Measurements from ENCODE around the gene ELF3. TPM values are rescaled to one million over a fixed set of nuclear protein-coding genes. Genes with fewer than 3 reads are reported as not detected.
"Not testable (repeated sequence)": the region's sequence is repeated elsewhere in the genome, so short reads cannot be mapped to it uniquely, and the experiment has no call there.

The ELF3 gene
- total RNA-seq, 4 donors from 2014 or later: 146 to 432 (median 253) TPM

DNA sequence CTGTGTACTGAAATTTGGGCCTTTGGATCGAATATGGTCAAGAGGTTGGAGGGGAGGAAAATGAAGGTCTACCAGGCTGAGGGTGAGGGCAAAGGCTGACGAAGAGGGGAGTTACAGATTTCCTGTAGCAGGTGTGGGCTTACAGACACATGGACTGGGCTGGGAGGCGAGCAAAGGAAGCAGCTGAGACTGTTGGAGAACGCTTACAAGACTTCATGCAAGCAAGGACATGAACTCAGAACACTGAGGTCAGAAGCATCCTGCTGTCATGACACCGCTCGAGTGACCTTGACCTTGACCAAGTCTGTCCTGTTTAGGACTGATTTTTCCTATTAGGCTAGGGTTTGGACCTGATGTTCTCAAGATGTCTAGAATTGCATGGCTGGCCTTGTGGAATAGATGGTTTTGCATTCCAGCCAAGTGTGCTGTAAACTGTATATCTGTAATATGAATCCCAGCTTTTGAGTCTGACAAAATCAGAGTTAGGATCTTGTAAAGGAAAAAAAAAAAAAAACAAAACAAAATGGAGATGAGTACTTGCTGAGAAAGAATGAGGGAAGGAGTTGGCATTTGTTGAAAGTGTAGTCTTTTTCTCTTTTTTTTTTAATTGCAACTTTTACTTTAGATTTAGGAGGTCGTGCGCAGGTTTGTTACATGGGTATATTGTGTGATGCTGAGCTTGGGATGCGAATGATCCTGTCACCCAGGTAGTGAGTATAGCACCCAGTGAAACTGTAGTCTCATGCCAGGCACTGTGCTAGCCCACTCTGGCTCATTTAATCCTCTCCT lies 5.8 kb downstream of the ELF3 start:
- DNase-seq: no peak
- intact Hi-C loops (cut with DNase I): no loop called here
- TF ChIP-seq POLR2A (IDR thresholded peaks at IDR 0.05): no peak
- TF ChIP-seq, protein P1, sequence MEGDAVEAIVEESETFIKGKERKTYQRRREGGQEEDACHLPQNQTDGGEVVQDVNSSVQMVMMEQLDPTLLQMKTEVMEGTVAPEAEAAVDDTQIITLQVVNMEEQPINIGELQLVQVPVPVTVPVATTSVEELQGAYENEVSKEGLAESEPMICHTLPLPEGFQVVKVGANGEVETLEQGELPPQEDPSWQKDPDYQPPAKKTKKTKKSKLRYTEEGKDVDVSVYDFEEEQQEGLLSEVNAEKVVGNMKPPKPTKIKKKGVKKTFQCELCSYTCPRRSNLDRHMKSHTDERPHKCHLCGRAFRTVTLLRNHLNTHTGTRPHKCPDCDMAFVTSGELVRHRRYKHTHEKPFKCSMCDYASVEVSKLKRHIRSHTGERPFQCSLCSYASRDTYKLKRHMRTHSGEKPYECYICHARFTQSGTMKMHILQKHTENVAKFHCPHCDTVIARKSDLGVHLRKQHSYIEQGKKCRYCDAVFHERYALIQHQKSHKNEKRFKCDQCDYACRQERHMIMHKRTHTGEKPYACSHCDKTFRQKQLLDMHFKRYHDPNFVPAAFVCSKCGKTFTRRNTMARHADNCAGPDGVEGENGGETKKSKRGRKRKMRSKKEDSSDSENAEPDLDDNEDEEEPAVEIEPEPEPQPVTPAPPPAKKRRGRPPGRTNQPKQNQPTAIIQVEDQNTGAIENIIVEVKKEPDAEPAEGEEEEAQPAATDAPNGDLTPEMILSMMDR (IDR thresholded peaks at IDR 0.05): no peak
- H3K36me3 ChIP-seq: peaks cover 0 to 52% (median 14%) of the 10 kb centered on the region in 3 donors
- peaks cover 15 to 87% (median 19%) of the 10 kb centered on the region in 3 donors for H3K4me1 ChIP-seq
- 68 to 69% methylated on average over 7 to 9 of the region's 9 CpGs for WGBS, 2 donors
- peaks cover 0 to 9% (median 0%) of the 10 kb centered on the region in 4 donors for H3K27me3 ChIP-seq
- H3K9me3 ChIP-seq: no peaks in the 10 kb centered on the region
- H3K4me3 ChIP-seq: peak overlapping the region in 2 of 4 donors; percentile 61 to 63
- peak overlapping the region; percentile 46 to 94 (median 90) for H3K27ac ChIP-seq

DNA sequence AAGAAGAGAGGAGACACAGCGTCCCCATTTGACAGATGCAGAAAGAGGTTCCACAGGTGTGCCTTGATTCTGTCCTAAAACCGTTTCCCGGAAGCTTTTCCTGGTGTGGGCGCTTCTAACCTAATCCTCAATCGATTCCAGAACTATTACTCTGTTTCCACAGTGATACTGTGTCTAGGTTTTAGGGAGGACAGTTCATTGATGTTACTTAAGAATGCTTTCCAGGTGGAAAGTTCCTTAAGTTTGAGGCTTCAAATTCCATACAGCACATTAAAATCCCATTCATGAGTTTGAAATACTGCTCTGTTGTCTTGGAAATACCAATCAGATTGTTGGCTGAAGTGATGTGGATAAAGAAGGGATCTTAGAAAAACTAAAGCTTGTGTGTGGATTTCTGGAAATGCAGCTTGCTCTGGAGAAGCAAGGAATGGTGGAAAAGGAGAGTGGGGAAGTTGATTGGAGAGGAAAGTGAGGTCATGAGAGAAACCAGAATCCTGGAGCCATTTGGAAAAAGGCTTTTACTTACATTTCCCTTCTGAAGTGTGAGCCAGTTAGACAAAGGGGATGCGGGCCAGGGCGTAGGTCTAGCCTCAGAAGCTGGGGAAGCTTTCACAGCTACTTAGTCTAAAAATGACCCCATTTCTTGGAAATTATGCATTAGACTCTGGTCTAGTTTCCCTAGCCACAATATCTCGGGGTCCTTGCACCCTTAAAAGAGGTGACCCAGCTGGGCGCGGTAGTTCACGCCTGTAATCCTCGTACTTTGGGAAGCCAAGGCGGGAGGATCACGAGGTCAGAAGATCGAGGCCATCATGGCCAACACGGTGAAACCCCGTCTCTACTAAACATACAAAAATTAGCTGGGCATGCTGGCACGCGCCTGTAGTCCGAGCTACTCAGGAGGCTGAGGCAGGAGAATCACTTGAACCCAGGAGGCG lies 6.7 kb downstream of the ELF3 start:
- peaks cover 0 to 9% (median 0%) of the 10 kb centered on the region in 4 donors for H3K27me3 ChIP-seq
- TF ChIP-seq, protein P1 (IDR thresholded peaks at IDR 0.05): no peak
- TF ChIP-seq POLR2A (IDR thresholded peaks at IDR 0.05): no peak
- WGBS, 2 donors: 75 to 76% methylated on average over 9 to 21 of the region's 21 CpGs
- intact Hi-C loops (cut with DNase I): no loop called here
- DNase-seq: no peak
- peaks cover 0 to 50% (median 10%) of the 10 kb centered on the region in 3 donors for H3K36me3 ChIP-seq
- H3K4me1 ChIP-seq: peaks cover 18 to 84% (median 19%) of the 10 kb centered on the region in 3 donors
- H3K4me3 ChIP-seq: no peak overlapping the region
- no peaks in the 10 kb centered on the region for H3K9me3 ChIP-seq
- peak overlapping the region; percentile 89 to 94 (median 92) for H3K27ac ChIP-seq

DNA sequence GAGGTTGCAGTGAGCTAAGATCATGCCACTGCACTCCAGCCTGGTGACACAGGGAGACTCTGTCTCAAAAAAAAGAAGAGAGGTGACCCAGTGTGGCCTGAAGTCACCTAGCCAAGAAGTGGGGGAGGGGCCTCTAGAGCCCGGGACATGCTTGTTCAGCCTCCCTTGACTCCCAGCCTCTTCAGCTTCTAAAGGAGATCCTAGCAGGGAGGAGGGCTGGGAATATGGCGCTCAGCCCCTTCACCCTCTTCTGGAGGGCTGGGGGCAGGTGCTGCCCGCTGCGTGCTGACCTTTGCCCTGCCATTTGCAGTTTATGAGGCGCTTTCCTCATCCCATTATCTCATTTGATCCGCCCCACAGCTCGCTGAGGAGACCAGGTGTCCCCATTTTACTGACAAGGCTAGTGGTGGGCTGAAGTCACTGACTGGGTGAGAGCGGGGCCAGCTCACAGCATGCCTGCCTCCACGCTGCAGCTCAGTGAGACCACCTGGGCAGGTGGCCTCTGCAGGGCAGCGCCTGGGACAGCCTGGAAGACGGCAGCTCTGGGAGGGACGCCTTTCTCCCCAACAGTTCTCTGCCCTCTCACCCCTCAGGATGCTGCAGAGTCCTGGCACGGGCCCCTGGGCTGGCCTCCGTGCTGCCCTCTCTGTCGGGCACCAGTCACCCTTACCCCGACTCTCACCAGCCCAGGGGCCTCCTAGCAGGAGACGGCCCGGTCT lies 7.5 kb downstream of the ELF3 start:
- no peak for DNase-seq
- 65 to 76% methylated on average over 7 to 11 of the region's 18 CpGs for WGBS, 2 donors
- Histone ChIP-seq H3K4me3 (peak overlapping the region in 2 of 4 donors; percentile 7 to 38), H3K4me1 (peaks cover 26 to 84% (median 26%) of the 10 kb centered on the region in 3 donors), H3K9me3 (no peaks in the 10 kb centered on the region), H3K36me3 (peaks cover 0 to 41% (median 5%) of the 10 kb centered on the region in 3 donors), H3K27ac (peak overlapping the region; percentile 89 to 94 (median 92)), H3K27me3 (peaks cover 0 to 9% (median 0%) of the 10 kb centered on the region in 4 donors)
- TF ChIP-seq POLR2A (IDR thresholded peaks at IDR 0.05): no peak
- TF ChIP-seq, protein P1 (IDR thresholded peaks at IDR 0.05): no peak
- intact Hi-C loops (cut with DNase I): no loop called here

DNA sequence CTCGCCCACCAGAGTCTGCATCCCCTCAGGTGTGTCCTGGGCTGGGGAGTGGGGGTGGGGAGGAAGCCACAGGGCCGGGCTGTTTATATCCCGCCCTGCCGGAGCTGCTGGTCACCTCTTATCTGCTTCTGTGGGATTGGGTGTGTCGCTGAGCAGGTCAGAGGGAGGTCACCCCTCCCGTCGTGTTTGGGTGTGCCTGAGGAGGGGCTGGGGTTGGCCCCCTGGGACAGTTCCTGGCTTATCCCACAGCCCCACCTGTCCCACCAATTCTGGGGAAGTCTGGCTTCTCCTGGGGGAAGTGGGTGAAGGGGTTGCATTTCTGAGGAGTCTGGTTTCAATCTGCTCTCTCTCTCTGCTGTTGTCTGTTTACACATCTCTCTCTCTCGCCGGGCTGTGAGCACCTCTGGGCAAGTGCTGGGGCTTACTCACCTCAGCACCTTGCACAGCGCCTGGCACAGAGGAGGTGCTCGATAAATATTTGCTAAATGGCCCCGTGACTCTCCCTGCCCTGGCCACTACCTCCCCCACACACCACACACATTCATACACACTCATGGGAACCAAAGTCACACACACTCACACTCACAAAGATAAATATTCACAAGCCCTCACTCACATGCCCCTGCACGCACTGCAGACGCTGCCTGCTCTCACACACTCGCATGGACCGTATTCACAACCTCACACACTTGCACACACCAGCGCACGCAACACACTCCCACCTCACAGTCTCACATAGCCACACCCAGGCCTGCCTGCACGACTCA lies 8.3 kb downstream of the ELF3 start:
- H3K27me3 ChIP-seq: peaks cover 0 to 9% (median 0%) of the 10 kb centered on the region in 4 donors
- no peak for DNase-seq
- H3K4me1 ChIP-seq: peaks cover 20 to 84% (median 26%) of the 10 kb centered on the region in 3 donors
- peak overlapping the region in 2 of 4 donors; percentile 7 to 38 for H3K4me3 ChIP-seq
- H3K9me3 ChIP-seq: no peaks in the 10 kb centered on the region
- 40 to 53% methylated on average over 12 of the region's 19 CpGs for whole genome bisulfite sequencing, 2 donors
- H3K27ac ChIP-seq: peak overlapping the region; percentile 89 to 94 (median 92)
- intact Hi-C loops (cut with DNase I): no loop called here
- peaks cover 0 to 34% (median 0%) of the 10 kb centered on the region in 3 donors for H3K36me3 ChIP-seq
- peak in 1 of 4 donors; percentile 20 for TF ChIP-seq POLR2A (IDR thresholded peaks at IDR 0.05)
- TF ChIP-seq, protein P1 (IDR thresholded peaks at IDR 0.05): no peak

DNA sequence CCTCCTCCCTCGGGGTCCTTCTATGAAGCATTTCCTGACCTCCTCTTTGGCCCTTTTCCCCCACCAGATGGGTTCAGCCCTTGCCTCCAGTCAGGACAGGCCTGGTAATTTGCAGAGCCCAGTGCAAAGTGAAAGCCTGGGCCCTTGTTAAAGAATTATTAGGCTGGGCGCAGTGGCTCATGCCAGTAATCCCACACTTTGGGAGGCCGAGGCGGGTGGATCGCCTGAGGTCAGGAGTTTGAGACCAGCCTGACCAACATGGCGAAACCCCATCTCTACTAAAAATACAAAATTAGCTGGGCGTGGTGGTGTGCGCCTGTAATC lies 8.8 kb downstream of the ELF3 start:
- H3K9me3 ChIP-seq; DNase-seq; H3K4me3 ChIP-seq; H3K27me3 ChIP-seq; intact Hi-C loops (cut with DNase I): not testable (repeated sequence)
- H3K27ac ChIP-seq: peak overlapping the region; percentile 89 to 94 (median 92)
- WGBS, 2 donors: 20 to 38% methylated on average over 1 to 3 of the region's 8 CpGs
- peaks cover 17 to 79% (median 26%) of the 10 kb centered on the region in 3 donors for H3K4me1 ChIP-seq
- H3K36me3 ChIP-seq: peaks cover 0 to 28% (median 0%) of the 10 kb centered on the region in 3 donors

All from esophagus squamous epithelium (tissue), 5 donors.